AG04449 (cell line): ENCODE data around the gene FYB1.

Source experiments
- CTCF ChIA-PET: fragments of 350-600 bp; formaldehyde crosslinking; extraction: SDS; loops from one replicate; lab custom pipeline; 2021; ENCODE audit warnings: antibody characterized with exemption; lab: Yijun Ruan, JAX
- POLR2A ChIA-PET: fragments of 400-600, 350-600 bp; formaldehyde crosslinking; extraction: SDS; loops from one replicate; lab custom pipeline; 2020; ENCODE audit warnings: antibody characterized with exemption, inconsistent platforms; lab: Yijun Ruan, JAX
- DNase-seq: peaks from one replicate; pipeline ENCODE4 v3.0.0-alpha.2; 2010; ENCODE audit warnings: low read depth, low spot score
- H3K4me3 ChIP-seq: 2 replicates; pipeline ENCODE4 v1.5.1; 2011; ENCODE audit warnings: low read depth, mild to moderate bottlenecking, control low read depth, low read length
- TF ChIP-seq, protein P1 (sequence below): IDR thresholded peaks from one replicate; pipeline ENCODE4 v1.5.1; 2011; ENCODE audit warnings: mild to moderate bottlenecking, moderate library complexity, low read length, control low read depth, inconsistent platforms; ENCODE audit not compliant: insufficient read depth; ENCODE audit errors: missing control alignments

Gene FYB1

DNA sequence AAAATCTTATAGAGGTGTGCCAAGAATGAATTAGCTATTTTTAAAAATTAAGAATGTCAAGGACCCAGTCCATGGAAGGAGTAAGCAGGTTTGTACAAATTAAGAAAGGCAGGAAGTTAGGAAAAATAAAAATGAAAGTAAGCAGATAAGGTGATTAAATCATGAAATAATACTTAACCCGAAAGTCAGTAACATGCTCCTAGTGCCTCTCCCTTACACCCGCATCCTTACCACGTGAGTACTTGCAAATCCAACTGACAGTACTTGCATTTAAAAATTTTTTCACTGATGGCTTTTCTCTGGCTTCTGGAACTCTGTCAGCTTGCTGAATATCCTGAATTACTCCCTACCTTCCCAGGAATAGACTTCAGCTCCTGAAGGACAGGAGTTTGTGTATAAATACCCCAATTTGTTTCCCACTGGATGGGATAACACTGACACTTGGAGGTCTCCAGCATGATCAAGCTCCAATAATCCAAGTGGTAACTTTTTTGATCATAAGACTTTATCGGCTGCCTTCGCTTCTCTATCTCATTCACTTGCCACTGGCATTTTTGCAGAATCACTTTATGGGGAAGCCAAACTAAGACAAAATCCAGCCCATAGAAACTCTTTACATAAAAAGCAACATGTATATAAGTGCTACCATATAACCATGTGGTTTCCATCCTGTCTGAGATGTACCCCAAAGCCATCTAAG lies 103.6 kb downstream of the FYB1 start:
- ChIA-PET POLR2A (interaction anchor here (1.0 kb wide), 1 partner anchor 12 kb away, joined by 5 read pairs; no protein-coding TSS in a partner anchor), CTCF (interaction anchor here (1.1 to 1.4 kb wide), 3 partner anchors 8 to 35 kb away, joined by 3 read pairs; no protein-coding TSS in a partner anchor)
- H3K4me3 ChIP-seq = no peak overlapping the region
- no peak for DNase-seq
- TF ChIP-seq, protein P1, sequence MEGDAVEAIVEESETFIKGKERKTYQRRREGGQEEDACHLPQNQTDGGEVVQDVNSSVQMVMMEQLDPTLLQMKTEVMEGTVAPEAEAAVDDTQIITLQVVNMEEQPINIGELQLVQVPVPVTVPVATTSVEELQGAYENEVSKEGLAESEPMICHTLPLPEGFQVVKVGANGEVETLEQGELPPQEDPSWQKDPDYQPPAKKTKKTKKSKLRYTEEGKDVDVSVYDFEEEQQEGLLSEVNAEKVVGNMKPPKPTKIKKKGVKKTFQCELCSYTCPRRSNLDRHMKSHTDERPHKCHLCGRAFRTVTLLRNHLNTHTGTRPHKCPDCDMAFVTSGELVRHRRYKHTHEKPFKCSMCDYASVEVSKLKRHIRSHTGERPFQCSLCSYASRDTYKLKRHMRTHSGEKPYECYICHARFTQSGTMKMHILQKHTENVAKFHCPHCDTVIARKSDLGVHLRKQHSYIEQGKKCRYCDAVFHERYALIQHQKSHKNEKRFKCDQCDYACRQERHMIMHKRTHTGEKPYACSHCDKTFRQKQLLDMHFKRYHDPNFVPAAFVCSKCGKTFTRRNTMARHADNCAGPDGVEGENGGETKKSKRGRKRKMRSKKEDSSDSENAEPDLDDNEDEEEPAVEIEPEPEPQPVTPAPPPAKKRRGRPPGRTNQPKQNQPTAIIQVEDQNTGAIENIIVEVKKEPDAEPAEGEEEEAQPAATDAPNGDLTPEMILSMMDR = no peak

DNA sequence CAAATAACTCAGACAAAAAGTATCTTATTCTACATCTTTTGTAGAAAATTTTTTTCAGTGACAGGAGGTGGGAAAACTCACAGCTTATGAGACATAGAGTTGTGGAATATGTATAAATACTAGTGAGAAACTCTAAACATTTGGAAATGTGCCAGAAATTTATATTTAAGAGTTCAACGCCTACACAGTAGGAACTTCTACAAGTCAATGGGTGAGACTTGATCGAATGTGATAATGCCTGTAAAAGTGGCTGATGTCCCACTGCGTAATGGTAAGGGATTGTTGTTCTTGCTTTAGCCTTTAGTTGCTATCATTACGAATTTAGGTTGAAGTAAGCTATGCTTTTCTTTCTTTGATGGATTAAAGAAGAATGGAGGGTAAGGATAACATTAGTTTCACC lies 105.2 kb downstream of the FYB1 start:
- ChIA-PET CTCF (interaction anchor here (0.7 to 1.4 kb wide), 2 partner anchors 33 to 268 kb away, joined by 3 to 5 read pairs; no protein-coding TSS in a partner anchor), POLR2A (no interaction called here)
- no peak for DNase-seq
- TF ChIP-seq, protein P1 = no peak
- H3K4me3 ChIP-seq = no peak overlapping the region

DNA sequence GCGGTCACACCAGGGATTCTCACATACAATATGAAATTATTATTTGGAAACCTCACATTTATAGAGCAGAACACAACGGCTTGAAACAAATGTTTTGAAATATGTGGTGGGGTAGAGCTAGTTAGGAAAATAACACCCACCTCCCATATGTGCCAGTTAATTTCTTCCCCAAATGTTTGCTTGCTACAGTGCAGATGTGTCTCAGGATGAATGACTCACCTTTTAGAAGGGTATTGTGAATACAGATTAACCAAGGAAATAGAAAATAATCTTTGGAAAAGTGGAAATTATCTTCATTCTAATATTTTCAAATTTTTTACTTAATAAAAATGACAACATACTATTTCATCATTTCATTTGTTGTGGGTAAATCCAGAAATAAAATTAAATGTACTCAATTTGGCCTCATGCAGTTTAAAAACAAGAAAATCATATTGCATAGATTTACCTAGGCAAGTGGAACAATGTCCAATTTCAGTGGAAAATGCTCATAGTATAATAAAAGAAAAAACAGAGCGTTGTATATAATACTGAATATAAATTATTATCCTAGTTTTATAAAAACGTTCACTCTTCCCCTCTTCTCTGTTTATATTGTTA lies 105.9 kb downstream of the FYB1 start:
- no peak for DNase-seq
- ChIA-PET CTCF (no interaction called here), POLR2A (no interaction called here)
- no peak overlapping the region for H3K4me3 ChIP-seq
- TF ChIP-seq, protein P1 = no peak

DNA sequence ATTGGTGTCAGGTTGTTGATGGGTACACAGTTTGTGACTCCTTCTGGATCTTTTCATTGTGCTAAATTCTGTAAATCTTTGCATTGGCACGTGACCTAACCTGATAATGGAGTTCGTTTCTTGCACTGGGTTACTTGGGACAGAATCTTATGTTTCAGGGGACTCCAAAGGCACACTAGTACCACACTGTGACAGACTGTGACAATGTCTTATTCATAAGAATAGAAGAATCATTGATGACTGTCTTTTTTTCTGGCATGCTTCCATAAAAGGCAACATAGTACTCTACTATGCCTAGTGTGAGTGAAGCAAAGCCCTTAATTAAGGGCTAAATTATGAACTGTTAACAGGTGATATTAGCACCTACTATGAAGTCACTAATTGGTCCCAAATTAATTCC lies 109.8 kb downstream of the FYB1 start:
- ChIA-PET CTCF (interaction anchor here (2.0 kb wide), 1 partner anchor 29 kb away, joined by 4 read pairs; no protein-coding TSS in a partner anchor), POLR2A (no interaction called here)
- no peak for DNase-seq
- no peak overlapping the region for H3K4me3 ChIP-seq
- TF ChIP-seq, protein P1 = no peak

DNA sequence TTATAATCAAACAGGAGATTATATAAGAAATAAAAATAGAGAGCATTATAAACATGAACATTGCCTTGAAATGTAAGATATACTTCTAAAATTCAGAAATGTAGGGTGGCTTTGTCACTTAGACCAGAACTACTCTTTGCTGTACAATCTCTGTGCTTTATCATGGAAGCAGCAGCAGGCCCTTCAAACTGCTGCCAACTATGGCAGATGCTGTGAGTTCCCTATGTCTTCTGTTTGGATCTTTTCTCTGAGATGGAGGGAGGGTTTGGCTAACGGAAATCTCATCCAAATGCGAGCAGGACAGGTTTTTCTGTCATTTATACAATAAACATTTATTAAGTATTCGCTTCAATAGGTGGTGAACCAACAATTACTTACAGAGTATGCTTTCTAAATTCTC lies 110.4 kb downstream of the FYB1 start:
- CTCF ChIA-PET = interaction anchor here (1.4 to 1.8 kb wide), 2 partner anchors 8 to 13 kb away, joined by 3 to 5 read pairs; no protein-coding TSS in a partner anchor
- TF ChIP-seq, protein P1 = no peak
- H3K4me3 ChIP-seq = no peak overlapping the region
- DNase-seq = no peak
- POLR2A ChIA-PET = no interaction called here

DNA sequence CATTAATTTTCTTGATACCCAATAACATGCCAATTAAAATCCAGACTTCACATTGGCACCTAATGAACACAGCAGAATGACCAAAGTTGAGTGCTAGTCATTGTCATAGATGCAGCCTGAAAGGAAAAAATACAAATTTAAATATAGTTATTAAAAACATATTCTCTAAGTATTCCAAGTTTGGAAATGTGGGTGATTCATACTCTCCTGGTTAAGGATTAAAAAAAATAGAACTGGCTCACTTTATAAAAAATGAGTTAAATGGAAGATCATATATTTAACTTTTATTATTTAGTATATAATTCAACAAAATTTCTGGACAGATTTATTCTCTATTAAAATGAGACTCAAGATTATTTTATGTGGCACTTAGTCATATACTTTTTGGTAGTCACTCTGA lies 112.0 kb downstream of the FYB1 start:
- TF ChIP-seq, protein P1 = no peak
- ChIA-PET CTCF (interaction anchor here (1.4 to 1.8 kb wide), 2 partner anchors 9 to 14 kb away, joined by 3 to 5 read pairs; no protein-coding TSS in a partner anchor), POLR2A (no interaction called here)
- H3K4me3 ChIP-seq = no peak overlapping the region
- DNase-seq = no peak
